Measurements from ENCODE around the gene NRXN3.

GRCh38 chr14:78173346-78174035 lies 3.3 kb downstream of the NRXN3 start:
- TF ChIP-seq CTCF (IDR thresholded peaks at IDR 0.05) (no peak), POLR2A (IDR thresholded peaks at IDR 0.05) (no peak)
